MM.1S (cell line): Measurements from ENCODE around the gene KLHDC7B.

ENCODE experiments used
- DNase-seq: peaks from one replicate; pipeline ENCODE4 v3.0.0-alpha.2; 2015
- H2AFZ ChIP-seq: fragments of 300-600 bp; sonication (generic); 2 replicates; pipeline ENCODE4 v1.6.0; 2016; ENCODE audit warnings: antibody characterized with exemption, low read length
- H3F3A ChIP-seq: fragments of 300-600 bp; sonication (generic); 2 replicates; pipeline ENCODE4 v1.6.1; 2016; ENCODE audit warnings: mild to moderate bottlenecking, antibody characterized with exemption, low read length, moderate library complexity, mixed read lengths; ENCODE audit not compliant: insufficient read depth
- H3K27ac ChIP-seq: fragments of 300-600 bp; sonication (generic); 2 replicates; pipeline ENCODE4 v1.5.1; 2016; ENCODE audit warnings: mild to moderate bottlenecking, low read length
- H3K27me3 ChIP-seq: fragments of 300-600 bp; sonication (generic); replicated peaks from 2 replicates; pipeline ENCODE4 v1.6.0; 2016; ENCODE audit warnings: low read length; ENCODE audit not compliant: insufficient read depth
- H3K36me3 ChIP-seq: fragments of 300-600 bp; sonication (generic); replicated peaks from 2 replicates; pipeline ENCODE4 v1.6.1; 2016; ENCODE audit warnings: mild to moderate bottlenecking, low read length, mixed read lengths; ENCODE audit not compliant: insufficient read depth
- H3K4me1 ChIP-seq: fragments of 300-600 bp; sonication (generic); 2 replicates; pipeline ENCODE4 v1.6.1; 2016; ENCODE audit warnings: low read length, mixed read lengths
- H3K4me2 ChIP-seq: fragments of 300-600 bp; sonication (generic); 2 replicates; pipeline ENCODE4 v1.6.0; 2016; ENCODE audit warnings: low read depth, low read length
- H3K4me3 ChIP-seq: fragments of 300-600 bp; sonication (generic); 2 replicates; pipeline ENCODE4 v1.5.1; 2016; ENCODE audit warnings: low read length, mixed read lengths
- H3K79me2 ChIP-seq: fragments of 300-600 bp; sonication (generic); 2 replicates; pipeline ENCODE4 v1.6.1; 2016; ENCODE audit warnings: mixed run types, low read length, mixed read lengths
- H3K9ac ChIP-seq: fragments of 300-600 bp; sonication (generic); 2 replicates; pipeline ENCODE4 v1.6.1; 2016; ENCODE audit warnings: low read length, mixed read lengths
- H3K9me2 ChIP-seq: fragments of 300-600 bp; sonication (generic); replicated peaks from 2 replicates; pipeline ENCODE4 v1.6.1; 2016; ENCODE audit warnings: mild to moderate bottlenecking, low read length, mixed read lengths; ENCODE audit not compliant: insufficient read depth
- H3K9me3 ChIP-seq: fragments of 300-600 bp; sonication (generic); replicated peaks from 2 replicates; pipeline ENCODE4 v1.6.1; 2016; ENCODE audit warnings: mild to moderate bottlenecking, low read length, mixed read lengths; ENCODE audit not compliant: insufficient read depth
- H4K20me1 ChIP-seq: fragments of 300-600 bp; sonication (generic); 2 replicates; pipeline ENCODE4 v1.6.1; 2016; ENCODE audit warnings: mild to moderate bottlenecking, low read length, moderate library complexity, mixed read lengths; ENCODE audit not compliant: insufficient read depth
- EZH2 ChIP-seq: fragments of 300-600 bp; sonication (generic); optimal IDR thresholded peaks from 2 replicates; pipeline ENCODE3; 2017; ENCODE audit warnings: low read depth, mild to moderate bottlenecking, antibody characterized with exemption, low read length, mixed read lengths
- EZH2phosphoT487 ChIP-seq: fragments of 300-600 bp; sonication (generic); IDR thresholded peaks from 2 replicates; pipeline ENCODE4 v1.6.1; 2018; ENCODE audit warnings: antibody characterized with exemption, low read length
- TF ChIP-seq, protein P1 (sequence below): fragments of 300-600 bp; sonication (generic); IDR thresholded peaks from 2 replicates; pipeline ENCODE4 v1.5.1; 2016; ENCODE audit warnings: antibody characterized with exemption, low read length, mixed read lengths

Gene KLHDC7B

DNA sequence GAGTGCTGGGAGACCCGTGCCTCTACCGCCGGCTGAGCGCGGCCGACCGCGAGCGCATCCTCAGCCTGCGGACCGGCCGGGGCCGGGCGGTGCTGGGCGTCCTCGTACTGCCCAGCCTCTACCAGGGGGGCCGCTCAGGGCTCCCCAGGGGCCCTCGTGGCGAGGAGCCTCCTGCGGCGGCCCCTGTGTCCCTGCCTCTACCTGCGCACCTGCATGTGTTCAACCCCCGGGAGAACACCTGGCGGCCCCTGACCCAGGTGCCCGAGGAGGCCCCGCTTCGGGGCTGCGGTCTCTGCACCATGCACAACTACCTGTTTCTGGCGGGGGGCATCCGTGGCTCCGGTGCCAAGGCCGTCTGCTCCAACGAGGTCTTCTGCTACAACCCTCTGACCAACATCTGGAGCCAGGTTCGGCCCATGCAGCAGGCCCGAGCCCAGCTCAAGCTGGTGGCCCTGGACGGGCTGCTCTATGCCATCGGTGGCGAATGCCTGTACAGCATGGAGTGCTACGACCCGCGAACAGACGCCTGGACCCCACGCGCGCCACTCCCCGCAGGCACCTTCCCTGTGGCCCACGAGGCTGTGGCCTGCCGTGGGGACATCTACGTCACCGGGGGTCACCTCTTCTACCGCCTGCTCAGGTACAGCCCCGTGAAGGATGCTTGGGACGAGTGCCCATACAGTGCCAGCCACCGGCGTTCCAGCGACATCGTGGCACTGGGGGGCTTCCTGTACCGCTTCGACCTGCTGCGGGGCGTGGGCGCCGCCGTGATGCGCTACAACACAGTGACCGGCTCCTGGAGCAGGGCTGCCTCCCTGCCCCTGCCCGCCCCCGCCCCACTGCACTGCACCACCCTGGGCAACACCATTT is 3.5 kb downstream of the KLHDC7B start:
- Histone ChIP-seq H3K27ac (no peak overlapping the region), H3K9ac (no peak overlapping the region), H3K9me3 (no peaks in the 10 kb centered on the region), H3F3A (peaks cover 7% of the 10 kb centered on the region; the same call in 1 of the 2 replicates), H3K36me3 (no peaks in the 10 kb centered on the region), H4K20me1 (no peaks in the 10 kb centered on the region), H3K27me3 (peaks cover 25% of the 10 kb centered on the region), H3K9me2 (no peaks in the 10 kb centered on the region), H3K4me1 (0 out of 2 replicates have a peak, but pooled peaks cover 4% of the 10 kb centered on the region), H3K4me3 (no peak overlapping the region), H2AFZ (peak overlapping the region; percentile 27; the same call in 1 of the 2 replicates), H3K79me2 (no peaks in the 10 kb centered on the region), H3K4me2 (peak overlapping the region; percentile 34; the same call in 1 of the 2 replicates)
- TF ChIP-seq EZH2phosphoT487 (no peak), EZH2 (no peak)
- TF ChIP-seq, protein P1, sequence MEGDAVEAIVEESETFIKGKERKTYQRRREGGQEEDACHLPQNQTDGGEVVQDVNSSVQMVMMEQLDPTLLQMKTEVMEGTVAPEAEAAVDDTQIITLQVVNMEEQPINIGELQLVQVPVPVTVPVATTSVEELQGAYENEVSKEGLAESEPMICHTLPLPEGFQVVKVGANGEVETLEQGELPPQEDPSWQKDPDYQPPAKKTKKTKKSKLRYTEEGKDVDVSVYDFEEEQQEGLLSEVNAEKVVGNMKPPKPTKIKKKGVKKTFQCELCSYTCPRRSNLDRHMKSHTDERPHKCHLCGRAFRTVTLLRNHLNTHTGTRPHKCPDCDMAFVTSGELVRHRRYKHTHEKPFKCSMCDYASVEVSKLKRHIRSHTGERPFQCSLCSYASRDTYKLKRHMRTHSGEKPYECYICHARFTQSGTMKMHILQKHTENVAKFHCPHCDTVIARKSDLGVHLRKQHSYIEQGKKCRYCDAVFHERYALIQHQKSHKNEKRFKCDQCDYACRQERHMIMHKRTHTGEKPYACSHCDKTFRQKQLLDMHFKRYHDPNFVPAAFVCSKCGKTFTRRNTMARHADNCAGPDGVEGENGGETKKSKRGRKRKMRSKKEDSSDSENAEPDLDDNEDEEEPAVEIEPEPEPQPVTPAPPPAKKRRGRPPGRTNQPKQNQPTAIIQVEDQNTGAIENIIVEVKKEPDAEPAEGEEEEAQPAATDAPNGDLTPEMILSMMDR: no peak
- DNase-seq: no peak

DNA sequence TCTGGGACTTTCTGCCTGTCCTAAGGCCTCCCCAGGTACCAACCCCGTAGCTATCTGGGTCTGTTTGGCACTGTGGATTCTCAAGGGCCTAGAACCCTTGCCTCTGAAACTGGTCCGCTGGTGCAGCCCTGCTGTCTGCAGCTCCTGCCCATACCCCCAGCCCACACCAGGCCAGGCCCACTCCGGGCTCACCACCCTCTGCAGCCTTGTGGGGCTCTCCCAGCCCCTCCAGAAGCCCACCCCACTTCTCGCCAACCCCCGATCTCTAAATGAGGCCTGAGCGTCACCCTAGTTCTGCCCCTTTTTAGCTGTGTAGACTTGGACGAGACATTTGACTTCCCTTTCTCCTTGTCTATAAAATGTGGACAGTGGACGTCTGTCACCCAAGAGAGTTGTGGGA is 4.7 kb downstream of the KLHDC7B start:
- Histone ChIP-seq H3F3A (no peaks in the 10 kb centered on the region), H3K4me3 (no peak overlapping the region), H3K36me3 (no peaks in the 10 kb centered on the region), H4K20me1 (no peaks in the 10 kb centered on the region), H3K9me2 (no peaks in the 10 kb centered on the region), H3K9me3 (no peaks in the 10 kb centered on the region), H3K27ac (no peak overlapping the region), H3K9ac (no peak overlapping the region), H3K4me2 (no peak overlapping the region), H3K27me3 (peaks cover 24% of the 10 kb centered on the region), H2AFZ (no peak overlapping the region), H3K4me1 (no peaks in the 10 kb centered on the region), H3K79me2 (no peaks in the 10 kb centered on the region)
- TF ChIP-seq EZH2: no peak
- TF ChIP-seq, protein P1: no peak
- no peak for TF ChIP-seq EZH2phosphoT487
- DNase-seq: no peak

DNA sequence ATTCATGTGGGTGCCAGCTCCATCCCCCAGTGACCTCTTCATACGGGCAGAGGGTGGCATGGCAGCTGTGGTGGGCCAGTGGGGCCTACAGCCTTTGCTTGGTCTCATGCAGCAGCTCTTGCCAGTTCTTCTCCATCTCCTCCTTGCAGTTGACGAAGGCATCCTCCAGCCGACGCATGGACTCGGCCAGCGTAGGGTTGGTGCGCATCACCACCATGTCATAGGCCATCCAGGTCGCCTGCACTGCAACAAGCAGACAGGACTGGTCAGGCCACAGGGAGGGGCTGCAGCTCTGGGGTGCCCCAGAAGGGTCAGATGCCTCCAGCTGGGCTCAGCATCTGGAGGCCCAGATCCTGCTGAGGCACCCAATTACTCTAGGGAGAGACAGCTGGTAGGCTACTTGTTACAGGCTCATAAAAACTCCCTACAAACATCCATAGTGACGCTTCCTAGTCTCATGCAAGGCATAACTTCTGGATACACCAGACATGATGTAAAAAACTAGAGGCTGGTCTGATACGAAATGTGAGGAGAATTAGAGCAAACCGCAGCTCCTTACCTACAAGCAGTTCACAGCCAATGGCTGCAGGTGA is 5.6 kb downstream of the KLHDC7B start:
- no peaks in the 10 kb centered on the region for H3K9me3 ChIP-seq
- no peak overlapping the region for H2AFZ ChIP-seq

More for the DNA sequence above, 5.6 kb downstream of the KLHDC7B start:
- DNase-seq: no peak
- no peaks in the 10 kb centered on the region for H4K20me1 ChIP-seq
- TF ChIP-seq, protein P1: no peak
- TF ChIP-seq EZH2 (no peak), EZH2phosphoT487 (no peak)
- no peaks in the 10 kb centered on the region for H3K36me3 ChIP-seq
- H3K27ac ChIP-seq: no peak overlapping the region
- no peak overlapping the region for H3K9ac ChIP-seq
- H3K4me1 ChIP-seq: no peaks in the 10 kb centered on the region
- no peaks in the 10 kb centered on the region for H3K79me2 ChIP-seq
- H3K9me2 ChIP-seq: no peaks in the 10 kb centered on the region
- H3K4me2 ChIP-seq: no peak overlapping the region
- no peak overlapping the region for H3K4me3 ChIP-seq
- H3F3A ChIP-seq: no peaks in the 10 kb centered on the region
- peaks cover 22% of the 10 kb centered on the region for H3K27me3 ChIP-seq
